ENCODE results near the gene SHLD1. TPM values are rescaled to one million over a fixed set of nuclear protein-coding genes. Genes with fewer than 3 reads are reported as not detected.
"Not testable (repeated sequence)": the region's sequence is repeated elsewhere in the genome, so short reads cannot be mapped to it uniquely, and the experiment has no call there.

SHLD1 gene, protein sequence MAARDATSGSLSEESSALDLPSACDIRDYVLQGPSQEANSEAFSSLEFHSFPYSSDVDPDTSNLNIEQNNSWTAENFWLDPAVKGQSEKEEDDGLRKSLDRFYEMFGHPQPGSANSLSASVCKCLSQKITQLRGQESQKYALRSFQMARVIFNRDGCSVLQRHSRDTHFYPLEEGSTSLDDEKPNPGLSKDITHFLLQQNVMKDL
- 3.6 and 4.1 TPM in 2 replicates for total RNA-seq
- long read RNA-seq, transcript SHLD1-201 (3 exons, 1,154 nt): major isoform, 10 of 16 reads
- long read RNA-seq, partial matches to known transcripts: 3 of 16 reads
- long read RNA-seq, other reads (novel, unspliced or antisense): 2 of 16 reads

DNA sequence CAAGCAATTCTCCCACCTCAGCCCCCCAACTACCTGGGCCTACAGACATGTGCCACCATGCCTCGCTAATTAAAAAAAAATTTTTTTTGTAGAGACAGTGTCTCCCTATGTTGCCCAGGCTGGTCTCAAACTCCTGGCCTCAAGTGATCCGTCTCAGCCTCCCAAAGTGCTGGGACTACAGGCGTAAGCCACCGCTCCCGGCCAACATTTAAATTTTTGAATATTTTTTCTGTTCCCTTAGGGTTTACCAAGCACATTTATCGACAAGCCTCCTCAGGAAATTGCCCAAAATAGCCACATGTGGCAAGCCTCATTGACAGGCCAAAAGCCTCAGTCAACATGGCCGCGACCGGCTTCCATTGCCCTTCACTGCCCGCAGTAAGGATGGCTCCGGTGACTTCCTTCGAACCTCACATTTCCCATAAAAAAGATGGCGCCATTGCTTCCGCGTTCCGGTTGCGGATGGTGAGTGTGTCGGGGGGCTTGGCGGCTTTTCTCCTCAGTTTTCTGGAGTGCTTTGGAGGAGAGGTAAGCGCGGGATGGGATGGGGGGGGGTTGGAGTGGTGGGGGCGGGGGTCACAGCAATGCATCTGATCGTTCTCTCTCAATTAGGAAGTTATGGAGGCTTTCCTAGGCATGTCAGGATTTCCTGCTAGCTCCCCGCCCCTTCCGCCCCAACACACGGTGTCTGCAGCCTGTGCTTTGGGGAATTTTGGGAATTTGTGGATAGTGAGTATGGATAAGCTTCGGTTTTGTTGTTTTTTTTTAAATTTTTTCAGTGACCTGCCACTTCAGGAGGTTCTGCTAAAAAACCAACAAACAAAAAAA is at the start of gene SHLD1:
SHLD1 (plus strand) TSS at position 450 of the 828 bp plus-strand sequence. CDS start 22,465 bp downstream, outside the sequence.
- peak; percentile 90 for DNase-seq (ENCODE audit: extremely low spot score, unreplicated experiment)
- H3K9me3 Mint-ChIP-seq (ENCODE audit: unreplicated experiment): peaks cover 3% of the 10 kb centered on the region
- peak within 1 kb of the TSS; percentile 84 for H3K4me3 Mint-ChIP-seq (ENCODE audit: unreplicated experiment)
- H3K27me3 Mint-ChIP-seq (ENCODE audit: unreplicated experiment): peaks cover 16% of the 10 kb centered on the region
- TF ChIP-seq, protein P1, sequence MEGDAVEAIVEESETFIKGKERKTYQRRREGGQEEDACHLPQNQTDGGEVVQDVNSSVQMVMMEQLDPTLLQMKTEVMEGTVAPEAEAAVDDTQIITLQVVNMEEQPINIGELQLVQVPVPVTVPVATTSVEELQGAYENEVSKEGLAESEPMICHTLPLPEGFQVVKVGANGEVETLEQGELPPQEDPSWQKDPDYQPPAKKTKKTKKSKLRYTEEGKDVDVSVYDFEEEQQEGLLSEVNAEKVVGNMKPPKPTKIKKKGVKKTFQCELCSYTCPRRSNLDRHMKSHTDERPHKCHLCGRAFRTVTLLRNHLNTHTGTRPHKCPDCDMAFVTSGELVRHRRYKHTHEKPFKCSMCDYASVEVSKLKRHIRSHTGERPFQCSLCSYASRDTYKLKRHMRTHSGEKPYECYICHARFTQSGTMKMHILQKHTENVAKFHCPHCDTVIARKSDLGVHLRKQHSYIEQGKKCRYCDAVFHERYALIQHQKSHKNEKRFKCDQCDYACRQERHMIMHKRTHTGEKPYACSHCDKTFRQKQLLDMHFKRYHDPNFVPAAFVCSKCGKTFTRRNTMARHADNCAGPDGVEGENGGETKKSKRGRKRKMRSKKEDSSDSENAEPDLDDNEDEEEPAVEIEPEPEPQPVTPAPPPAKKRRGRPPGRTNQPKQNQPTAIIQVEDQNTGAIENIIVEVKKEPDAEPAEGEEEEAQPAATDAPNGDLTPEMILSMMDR (IDR thresholded peaks at IDR 0.05): no peak
- H3K27ac Mint-ChIP-seq (ENCODE audit: unreplicated experiment): peak within 1 kb of the TSS; percentile 94
- peaks cover 12% of the 10 kb centered on the region for H3K4me1 Mint-ChIP-seq (ENCODE audit: unreplicated experiment)
- H3K36me3 Mint-ChIP-seq (ENCODE audit: unreplicated experiment): peaks cover 2% of the 10 kb centered on the region

DNA sequence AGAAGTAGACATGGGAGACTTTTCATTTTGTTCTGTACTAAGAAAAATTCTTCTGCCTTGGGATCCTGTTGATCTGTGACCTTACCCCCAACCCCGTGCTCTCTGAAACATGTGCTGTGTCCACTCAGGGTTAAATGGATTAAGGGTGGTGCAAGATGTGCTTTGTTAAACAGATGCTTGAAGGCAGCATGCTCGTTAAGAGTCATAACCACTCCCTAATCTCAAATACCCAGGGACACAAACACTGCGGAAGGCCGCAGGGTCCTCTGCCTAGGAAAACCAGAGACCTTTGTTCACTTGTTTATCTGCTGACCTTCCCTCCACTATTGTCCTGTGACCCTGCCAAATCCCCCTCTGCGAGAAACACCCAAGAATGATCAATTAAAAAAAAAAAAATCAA is 47.9 kb upstream of the SHLD1 start:
- H3K9me3 Mint-ChIP-seq (ENCODE audit: unreplicated experiment); DNase-seq (ENCODE audit: extremely low spot score, unreplicated experiment); H3K27ac Mint-ChIP-seq (ENCODE audit: unreplicated experiment); H3K36me3 Mint-ChIP-seq (ENCODE audit: unreplicated experiment); H3K4me1 Mint-ChIP-seq (ENCODE audit: unreplicated experiment); H3K27me3 Mint-ChIP-seq (ENCODE audit: unreplicated experiment); H3K4me3 Mint-ChIP-seq (ENCODE audit: unreplicated experiment): not testable (repeated sequence)

DNA sequence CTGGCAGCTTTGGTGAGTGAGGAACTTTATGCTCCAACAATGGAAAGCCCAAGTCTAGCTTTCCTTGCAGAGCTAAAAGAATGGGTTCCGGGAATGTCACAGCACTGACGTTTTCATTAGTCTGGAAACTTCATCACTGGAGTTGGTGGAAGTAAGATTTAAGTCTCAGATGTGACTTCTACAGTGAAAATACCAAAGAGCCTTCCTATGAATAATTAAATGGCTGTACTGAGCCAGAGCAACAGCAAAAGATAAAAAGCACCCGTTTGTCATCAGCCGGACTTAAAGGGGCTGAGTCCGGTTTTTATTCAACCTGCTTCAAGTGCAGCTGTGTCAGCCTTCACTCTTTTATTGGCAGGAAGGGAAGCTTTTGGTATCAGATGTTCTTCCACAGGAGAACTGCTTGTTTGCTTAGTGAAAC is 46.5 kb upstream of the SHLD1 start:
- H3K27ac Mint-ChIP-seq (ENCODE audit: unreplicated experiment): no peak overlapping the region
- peaks cover 8% of the 10 kb centered on the region for H3K27me3 Mint-ChIP-seq (ENCODE audit: unreplicated experiment)
- no peak for DNase-seq (ENCODE audit: extremely low spot score, unreplicated experiment)
- no peak overlapping the region for H3K4me3 Mint-ChIP-seq (ENCODE audit: unreplicated experiment)
- H3K4me1 Mint-ChIP-seq (ENCODE audit: unreplicated experiment): no peaks in the 10 kb centered on the region
- TF ChIP-seq, protein P1 (IDR thresholded peaks at IDR 0.05): no peak
- H3K9me3 Mint-ChIP-seq (ENCODE audit: unreplicated experiment): no peaks in the 10 kb centered on the region
- H3K36me3 Mint-ChIP-seq (ENCODE audit: unreplicated experiment): no peaks in the 10 kb centered on the region

DNA sequence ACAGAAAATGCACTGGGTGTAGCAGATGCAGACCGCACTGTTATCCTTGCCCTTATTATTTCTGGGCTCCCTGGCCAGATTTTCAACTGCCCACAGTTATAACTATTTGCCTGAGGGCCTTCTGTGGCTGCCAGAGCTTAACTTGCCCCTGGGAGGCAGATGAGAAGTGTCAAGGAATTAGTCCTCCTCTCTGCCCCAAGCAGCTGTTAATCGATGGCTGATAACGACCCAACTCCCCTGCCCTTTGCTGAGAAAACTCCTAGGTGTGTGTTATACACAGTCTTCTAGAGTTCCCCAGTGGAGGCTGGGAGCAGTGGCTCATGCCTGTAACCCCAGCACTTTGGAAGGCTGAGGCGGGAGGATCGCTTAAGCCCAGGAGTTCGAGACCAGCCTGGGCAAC is 44.4 kb upstream of the SHLD1 start:
- peaks cover 11% of the 10 kb centered on the region for H3K27me3 Mint-ChIP-seq (ENCODE audit: unreplicated experiment)
- H3K27ac Mint-ChIP-seq (ENCODE audit: unreplicated experiment): no peak overlapping the region
- no peaks in the 10 kb centered on the region for H3K36me3 Mint-ChIP-seq (ENCODE audit: unreplicated experiment)
- TF ChIP-seq, protein P1 (IDR thresholded peaks at IDR 0.05): no peak
- no peaks in the 10 kb centered on the region for H3K9me3 Mint-ChIP-seq (ENCODE audit: unreplicated experiment)
- no peak for DNase-seq (ENCODE audit: extremely low spot score, unreplicated experiment)
- no peaks in the 10 kb centered on the region for H3K4me1 Mint-ChIP-seq (ENCODE audit: unreplicated experiment)
- H3K4me3 Mint-ChIP-seq (ENCODE audit: unreplicated experiment): no peak overlapping the region

DNA sequence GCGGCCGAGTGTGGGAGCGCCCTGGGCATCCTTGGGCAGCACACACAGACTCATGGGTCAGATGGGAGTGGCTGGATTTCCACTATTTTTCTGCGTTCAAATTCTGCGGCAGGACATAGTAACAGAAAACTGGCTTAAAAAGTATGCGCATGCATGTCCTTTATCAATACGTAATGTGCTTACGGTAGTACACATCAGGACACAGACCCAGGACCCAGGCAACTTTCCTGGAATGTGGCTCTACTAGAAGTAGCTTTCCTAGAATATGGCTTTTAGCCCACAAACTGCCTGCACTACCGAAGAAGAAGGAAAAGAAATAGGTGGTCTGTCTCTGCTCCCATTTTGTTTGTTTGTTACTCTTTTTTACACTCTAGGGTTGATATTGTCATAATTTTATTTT is 43.4 kb upstream of the SHLD1 start:
- TF ChIP-seq, protein P1 (IDR thresholded peaks at IDR 0.05): no peak
- Mint-ChIP-seq H3K27me3 (ENCODE audit: unreplicated experiment) (peaks cover 14% of the 10 kb centered on the region), H3K27ac (ENCODE audit: unreplicated experiment) (no peak overlapping the region), H3K9me3 (ENCODE audit: unreplicated experiment) (no peaks in the 10 kb centered on the region), H3K36me3 (ENCODE audit: unreplicated experiment) (no peaks in the 10 kb centered on the region), H3K4me1 (ENCODE audit: unreplicated experiment) (no peaks in the 10 kb centered on the region), H3K4me3 (ENCODE audit: unreplicated experiment) (no peak overlapping the region)
- DNase-seq (ENCODE audit: extremely low spot score, unreplicated experiment): no peak
